GM19238 (cell line): ENCODE data around the gene SLC10A7.
A peak's percentile ranks its signal among the peaks of the same experiment; 100 is the strongest.

ENCODE experiments used
- DNase-seq: peaks from one replicate; pipeline ENCODE4 v3.0.0; 2011; ENCODE audit warnings: low spot score; ENCODE audit not compliant: insufficient read length

Gene SLC10A7

DNA sequence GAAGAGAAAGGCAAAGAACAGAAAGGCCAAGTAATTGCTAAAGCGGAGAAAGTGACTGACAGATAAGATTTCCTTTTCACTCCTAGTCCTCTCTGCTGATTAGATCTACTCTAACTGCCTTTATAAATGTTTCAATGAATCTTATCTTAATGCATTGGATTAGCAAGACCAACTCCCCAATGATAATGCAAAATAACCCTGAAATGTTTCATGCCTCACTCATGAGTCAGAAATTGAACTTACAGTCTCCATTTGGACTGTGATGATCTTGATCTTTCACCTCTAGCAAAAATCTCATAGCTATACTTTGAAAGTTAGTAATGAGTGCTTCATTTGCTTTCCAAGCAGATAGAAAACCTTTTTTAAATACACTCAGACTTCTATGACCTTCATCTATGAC is 26.5 kb downstream of the SLC10A7 start:
- DNase-seq, result no peak

DNA sequence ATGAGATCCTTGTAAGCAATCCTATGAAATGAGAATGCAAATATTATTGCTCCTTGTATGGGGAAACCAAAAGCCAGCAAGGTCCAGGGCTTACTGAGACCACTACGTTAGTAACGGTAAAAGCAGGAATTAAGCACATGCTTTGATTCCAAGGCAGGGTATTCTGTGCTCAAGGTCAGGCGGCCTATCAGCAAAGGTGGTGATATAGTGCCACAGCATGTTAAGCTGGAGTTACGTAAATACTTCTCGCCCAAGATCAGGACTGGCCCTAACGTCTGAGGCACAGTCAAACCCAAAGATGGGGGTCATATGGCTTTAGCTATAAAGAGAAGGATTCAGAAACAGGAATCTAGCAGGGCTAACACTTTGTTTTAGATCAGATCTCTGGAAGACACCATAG is 27.6 kb downstream of the SLC10A7 start:
- no peak for DNase-seq

DNA sequence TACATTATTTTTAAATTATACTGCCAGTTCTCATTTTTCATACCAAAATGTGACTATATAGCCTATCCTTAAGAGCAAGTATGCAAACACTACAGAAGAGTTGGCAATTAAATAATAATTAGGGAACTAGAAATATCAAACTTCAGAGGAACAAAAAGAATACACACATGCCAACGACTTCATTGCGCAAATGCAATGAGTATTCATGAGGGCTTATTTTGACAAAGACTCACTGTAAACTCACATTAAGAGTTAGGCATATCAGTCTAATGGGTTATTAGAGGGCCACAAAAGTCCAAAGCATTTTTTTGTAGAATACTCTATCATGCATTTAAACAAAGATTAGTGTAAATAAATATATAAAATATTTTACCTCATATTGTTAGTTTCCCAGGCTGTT is 31.6 kb downstream of the SLC10A7 start:
- DNase-seq, result no peak

DNA sequence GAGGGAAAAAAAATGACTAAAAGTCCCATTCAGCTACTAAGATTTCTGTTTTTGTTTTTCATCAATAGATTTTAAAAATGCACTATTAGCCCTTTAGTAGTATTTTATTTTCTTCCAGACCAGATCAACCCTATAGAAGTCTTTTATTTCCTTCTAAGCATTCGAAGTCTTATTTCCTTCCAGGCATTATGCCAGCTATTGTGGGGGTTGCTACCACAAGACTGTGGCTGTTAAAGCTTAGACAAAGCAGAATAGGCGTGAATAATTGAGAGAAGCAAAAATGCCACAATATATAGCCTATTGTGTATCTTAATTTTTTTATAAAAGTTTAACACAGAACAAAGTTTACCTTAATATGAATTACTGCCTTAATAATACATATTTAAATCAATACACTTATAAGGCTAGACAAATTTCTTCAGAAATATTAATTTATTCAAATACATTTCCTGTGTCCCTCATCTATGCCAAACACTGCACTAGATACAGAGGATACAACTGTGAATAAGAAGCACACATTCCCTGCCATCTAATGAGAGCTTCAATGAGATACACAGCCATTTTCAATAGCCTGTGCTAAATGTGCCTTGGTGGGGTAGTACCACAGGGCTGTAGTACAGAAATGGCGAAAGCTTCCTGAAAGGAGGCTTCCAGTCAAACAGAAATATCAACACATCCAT is 33.1 kb downstream of the SLC10A7 start:
- no peak for DNase-seq

DNA sequence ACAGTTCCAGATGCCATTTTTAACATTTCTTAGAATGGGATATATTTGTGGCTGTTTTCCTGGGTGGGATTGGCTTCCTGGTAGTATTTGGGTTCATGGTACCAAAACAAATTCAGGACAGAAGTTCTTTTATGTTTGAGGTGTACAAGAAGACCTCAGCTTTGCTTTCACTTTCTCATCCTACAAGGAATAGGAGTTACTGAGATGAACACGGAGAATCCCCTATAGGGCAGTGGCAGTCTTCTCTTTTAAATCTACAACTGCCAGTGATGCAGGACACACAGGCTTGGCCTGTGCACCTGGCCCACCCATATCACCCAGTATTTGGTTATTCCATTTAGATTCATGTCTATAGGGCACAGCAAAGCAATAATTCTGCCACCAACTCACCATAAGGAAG is 35.2 kb downstream of the SLC10A7 start:
- DNase-seq, result peak; percentile 3

DNA sequence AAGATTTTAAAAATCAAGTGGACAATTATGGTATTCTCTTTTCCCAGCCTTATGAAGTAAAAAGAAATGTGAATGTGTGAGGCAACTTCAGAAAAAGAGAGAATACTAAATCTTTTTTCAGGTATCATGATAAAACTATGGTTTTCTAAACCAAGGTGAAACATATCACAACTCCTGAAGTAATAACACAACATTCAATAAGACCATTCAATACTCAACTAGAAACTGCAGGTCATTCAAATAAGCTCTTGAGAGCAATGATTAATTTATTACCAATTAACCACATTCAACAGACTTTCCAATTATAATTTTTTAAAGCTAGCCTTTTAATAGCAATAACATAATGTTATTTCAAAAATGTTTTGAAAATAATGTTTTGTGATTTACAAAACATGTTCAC is 35.8 kb downstream of the SLC10A7 start:
- no peak for DNase-seq

DNA sequence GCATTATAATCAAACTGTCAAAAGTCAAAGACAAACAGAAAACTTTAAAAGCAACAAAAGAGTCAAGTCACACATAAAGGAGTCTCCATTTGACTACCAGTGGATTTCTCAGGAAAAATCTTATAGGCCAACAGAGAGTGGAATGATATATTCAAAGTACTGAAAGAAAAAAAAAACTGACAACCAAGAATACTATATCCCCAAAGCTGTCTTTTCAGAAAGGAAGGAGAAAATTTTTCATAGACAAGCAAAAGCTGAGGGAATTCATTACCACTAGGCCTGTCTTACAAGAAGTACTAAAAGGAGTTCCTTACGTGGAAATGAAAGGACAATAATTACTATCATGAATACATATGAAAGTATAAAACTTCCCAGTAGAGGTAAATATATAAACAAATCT is 39.0 kb downstream of the SLC10A7 start:
- no peak for DNase-seq

DNA sequence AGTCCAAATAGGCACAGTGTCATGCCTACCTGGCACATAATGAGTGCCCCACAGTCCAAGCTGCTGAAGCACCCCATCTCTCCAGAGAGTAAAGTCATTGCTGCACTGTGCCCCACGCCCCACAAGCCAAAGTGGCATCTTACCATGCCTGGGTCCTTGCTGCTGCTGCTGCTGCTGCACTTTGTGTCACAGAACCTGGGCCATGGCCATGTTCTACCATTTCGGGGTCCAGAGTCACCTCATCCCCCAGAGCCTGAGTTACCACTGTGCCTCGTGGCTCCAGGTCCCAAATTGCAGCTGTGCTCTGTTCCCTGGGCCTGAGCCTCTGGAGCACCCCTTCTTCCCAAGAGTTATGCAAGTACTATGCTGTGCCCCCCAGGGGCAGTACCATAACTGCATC is 40.5 kb downstream of the SLC10A7 start:
- DNase-seq, result no peak

DNA sequence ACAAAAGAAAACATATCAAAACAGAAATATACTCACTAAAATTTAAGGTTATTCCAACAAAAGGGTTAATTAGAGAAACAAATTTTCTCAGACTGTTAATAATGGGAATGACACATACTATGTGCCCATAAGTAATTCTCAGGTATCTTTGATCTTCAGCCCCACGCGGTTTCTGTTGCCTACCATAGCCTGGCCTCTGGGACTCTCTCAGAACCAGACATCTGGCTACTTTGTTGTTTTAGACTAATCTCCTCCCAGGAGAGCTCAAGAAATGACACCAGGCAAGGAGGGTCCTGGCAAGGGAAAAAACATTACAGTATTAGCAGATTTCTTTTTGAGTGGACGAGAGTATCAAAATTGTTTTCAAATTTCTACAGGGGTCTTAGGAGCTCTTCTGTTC is 43.7 kb downstream of the SLC10A7 start:
- DNase-seq, result no peak

DNA sequence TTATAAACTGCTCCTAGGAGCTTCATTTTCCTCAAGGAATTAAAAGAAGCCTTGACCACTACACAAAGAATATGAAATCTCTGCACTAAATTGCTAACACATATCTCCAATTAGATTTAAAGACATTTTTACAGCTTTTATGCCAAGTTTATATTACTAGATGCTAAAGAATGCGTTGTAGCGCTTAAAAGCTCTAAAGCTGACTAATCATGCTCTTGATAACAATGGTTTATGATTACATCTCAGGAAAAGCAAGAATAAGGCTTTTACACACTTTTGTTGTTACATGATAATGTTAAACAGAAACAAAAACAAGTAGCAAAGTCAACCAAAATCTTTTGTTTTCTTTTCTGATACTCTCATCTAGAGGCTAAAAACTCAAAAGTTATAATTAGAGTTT is 44.7 kb downstream of the SLC10A7 start:
- DNase-seq, result no peak

DNA sequence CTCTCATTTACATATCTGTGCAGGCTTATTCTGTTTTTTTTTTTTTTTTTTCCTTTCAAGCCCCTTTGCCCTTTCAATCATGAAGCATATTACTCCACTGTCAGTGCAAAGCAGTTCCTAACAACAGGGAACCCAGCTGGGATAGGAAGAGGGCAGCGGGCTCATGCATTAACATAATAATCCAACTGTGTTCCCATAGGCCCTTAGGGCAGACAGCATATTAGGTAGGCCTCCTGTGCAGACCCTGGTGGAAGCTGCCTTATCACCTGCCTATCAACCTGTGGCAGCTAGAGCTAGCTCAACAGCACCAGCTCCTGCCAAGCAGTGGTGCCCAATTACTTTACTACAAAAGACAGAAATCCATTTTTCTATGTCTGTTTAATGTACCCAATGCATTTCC is 49.3 kb downstream of the SLC10A7 start:
- DNase-seq, result no peak

DNA sequence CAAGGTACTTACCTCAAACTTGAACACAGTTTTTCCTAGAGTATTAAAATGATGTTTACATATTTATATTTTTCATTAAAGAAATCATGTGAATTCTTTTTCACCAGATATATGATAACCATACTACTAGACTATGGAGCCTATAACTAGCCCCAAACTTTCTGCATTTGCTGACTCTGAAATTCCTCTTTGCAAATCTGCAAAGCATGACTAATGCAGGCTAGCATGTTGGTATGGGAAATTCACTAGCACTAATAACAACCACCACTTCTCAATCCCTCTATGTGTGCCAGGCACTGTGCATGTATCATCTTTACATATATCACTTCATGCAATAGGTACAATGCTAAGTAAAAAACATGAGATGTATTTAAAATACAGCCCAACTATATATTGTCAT is 51.1 kb downstream of the SLC10A7 start:
- DNase-seq, result no peak

DNA sequence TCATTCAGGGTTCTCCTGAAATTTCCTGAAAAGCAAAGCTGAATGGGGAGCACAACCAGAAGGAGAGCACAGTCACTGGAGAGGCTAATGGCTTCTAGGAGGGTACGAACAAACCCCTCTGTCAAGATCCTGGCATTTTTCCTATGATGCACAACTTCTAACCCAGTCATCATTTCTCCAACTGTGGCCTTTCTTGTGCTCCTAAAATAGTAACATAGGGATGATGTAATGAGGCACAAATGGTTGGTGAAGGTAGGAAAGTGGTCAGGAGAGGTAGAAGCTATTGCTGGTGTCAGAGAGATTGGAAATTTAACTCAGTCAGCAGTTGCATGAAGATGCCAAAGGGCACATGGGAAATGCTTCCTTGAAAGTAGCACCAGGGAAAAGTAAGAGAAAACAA is 52.7 kb downstream of the SLC10A7 start:
- no peak for DNase-seq

DNA sequence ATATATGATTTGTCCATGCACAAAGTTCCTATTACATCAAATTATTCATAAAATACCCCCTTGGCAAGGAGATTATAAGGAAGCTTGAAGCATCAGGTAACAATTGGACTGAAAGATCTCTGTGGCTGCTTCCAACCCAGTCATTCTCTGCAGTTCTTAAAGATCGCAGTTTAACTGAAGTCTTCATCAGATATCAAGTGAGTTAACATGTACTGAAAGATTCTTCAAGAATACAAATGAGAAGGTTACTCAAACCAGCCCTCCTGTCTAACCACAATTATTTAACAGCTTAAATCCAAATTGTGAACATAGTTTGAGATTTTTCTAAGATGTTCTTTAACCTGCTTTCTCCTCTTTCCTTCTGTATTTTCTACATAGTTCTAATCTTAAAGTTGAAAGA is 56.1 kb downstream of the SLC10A7 start:
- no peak for DNase-seq

DNA sequence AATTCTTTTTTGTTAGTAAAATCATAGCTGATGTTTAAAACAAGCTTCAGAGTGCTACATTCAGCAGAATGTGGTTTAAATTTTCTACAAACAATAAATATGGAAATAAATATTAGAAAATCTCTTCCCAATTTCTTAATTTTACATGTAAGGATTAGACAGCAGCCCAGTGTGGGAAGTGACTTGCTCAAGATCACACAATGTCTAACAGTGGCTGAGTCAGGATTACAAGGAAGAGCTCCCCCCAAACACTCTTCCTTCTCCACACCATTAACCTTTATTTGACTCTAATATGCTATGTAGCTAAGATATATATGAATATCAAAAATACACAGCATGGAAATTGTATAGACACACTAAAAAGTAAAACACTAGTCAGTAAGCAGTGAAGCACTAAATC is 59.5 kb downstream of the SLC10A7 start:
- no peak for DNase-seq

DNA sequence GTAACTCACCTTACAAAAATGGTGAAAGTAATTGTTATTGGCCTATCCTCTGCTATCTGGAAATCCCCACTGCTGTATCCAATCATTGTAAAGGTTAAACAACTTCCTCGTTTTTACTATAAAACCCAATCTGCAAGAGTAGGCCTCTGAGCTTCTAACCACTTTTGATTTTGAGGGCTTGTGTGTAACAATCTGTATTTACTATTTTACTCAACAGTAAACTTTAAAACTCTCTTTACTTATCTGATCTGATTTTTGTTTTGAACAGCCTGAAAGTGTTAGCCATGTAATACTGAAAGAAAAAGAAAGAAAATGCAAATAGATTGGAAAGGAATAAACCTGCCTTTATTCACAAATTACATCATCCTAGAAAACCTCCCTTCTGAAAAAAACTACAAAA is 63.1 kb downstream of the SLC10A7 start:
- no peak for DNase-seq

DNA sequence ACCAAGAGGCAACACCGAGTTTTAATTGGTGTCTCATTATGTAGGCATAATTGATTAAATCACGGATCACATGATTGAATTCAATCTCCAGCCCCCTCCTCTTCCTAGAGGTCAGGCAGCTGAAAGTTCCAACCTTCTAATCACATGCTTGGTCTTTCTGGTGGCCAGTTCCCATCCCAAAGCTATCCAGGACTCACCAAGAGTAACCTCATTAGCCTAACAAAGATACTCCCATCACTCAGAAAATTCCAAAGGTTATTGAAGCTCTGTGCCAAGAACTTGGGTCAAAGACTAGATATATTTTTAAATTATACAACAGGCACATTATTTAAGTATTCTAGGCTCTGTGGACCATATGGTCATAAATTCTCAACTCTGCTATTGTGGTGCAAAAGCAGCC is 65.1 kb downstream of the SLC10A7 start:
- DNase-seq, result no peak

DNA sequence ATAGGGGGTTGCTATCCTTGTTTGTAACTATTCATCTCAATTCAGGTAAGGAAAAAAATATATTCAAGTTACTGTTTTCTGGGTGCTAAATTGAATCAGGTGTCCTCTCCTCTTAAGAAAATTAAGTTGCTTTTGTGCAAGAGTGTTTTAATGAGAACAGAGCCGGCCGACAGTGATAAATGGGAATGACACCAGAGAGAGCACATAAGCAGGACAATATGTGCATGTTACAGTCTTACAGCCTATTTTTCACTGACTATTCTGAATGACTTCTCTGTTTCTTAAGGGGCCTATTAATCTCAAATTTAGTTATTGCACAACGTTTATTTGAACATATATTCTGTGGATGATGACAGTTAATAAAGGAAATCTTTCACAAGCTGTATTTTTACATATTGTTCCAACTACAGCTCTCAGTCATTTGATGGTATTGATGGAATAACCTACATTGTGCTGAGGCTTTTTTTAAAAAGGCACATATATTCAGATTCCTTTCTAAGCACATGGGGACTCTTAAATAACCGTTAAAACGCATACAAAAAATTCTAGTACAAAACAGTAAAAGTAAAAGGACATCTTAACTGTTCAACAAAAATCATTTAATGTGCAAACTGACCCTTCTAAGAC is 68.4 kb downstream of the SLC10A7 start:
- no peak for DNase-seq

DNA sequence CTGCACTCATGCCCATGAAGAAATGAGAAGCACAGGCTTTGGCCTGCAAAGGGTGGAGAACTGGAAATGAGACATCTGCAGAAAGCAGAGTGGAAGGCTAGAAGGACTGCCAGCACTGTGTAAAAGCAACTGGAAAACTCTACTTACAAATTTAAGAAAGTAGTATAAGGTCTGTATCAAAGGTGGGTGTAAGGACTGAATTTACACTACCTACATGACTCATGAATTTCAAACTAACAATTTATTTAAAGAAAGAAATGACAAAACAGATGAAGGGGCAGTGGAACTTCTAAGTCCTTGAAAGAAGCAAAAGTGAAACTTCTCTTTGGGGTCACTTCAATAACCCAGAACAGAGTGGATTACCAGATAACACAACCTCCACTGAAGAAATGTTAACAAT is 71.2 kb downstream of the SLC10A7 start:
- peak; percentile 5 for DNase-seq

DNA sequence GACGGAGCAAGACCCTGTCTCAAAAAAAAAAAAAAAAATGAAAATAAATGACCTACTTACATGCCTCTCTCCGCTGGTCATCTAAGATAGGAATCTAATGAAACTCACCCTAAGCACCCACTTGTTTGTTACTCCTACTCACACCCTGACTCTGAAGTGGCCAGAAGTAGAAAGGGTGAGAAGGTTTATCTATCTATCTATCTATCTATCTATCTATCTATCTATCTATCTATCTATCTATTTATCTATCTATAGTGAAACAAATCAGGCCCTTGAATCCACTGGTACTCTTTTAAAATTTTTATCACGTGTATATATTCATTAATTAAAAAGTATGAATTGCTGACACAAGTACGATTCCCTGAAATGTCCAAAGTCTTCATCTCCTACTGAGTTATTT is 75.2 kb downstream of the SLC10A7 start:
- no peak for DNase-seq

DNA sequence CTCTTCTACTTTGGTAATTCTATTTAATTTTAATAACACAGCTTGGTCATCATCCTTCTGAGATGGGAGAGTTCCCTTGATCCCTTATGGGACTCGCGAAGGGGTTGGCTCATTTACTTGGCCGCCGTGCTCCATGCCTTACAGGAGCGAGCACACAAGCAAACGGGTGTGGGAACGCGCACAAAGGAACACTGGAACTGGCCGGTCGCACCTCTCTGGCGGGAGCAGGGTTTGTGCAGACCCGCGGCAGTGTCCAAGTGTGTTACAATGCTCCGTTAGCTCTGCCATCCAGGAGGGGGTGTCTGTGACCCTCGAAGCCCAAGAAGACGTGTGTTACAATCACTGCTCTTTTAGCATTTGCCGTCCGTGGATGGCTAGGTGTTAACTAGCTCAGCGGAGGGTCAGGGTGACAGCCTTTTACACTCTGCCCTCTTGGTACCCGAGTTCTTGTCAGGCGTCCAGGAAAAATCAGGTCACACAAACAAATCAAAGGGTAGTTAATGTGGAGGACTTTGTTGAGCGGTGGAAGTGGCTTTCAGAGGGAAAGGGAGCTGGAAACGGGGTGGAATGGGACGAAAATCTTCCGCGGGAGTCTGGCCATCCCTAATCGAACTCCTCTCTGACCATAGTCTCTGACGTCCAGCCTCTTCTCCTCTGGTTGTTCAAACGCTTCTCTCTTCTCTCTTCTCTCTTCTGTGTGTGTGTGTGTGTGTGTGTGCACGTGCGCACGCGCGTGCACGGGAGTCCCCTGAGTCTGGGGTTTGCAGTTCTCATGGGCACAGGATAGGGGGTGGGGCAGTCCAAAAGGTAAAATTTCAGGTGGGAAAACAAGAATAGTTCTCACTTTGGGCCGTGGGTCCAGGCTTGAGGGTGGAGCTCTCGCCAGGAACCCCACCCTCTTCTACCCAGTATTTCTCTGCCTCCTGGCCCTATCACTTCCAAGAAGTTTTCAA is 76.3 kb downstream of the SLC10A7 start:
- no peak for DNase-seq

DNA sequence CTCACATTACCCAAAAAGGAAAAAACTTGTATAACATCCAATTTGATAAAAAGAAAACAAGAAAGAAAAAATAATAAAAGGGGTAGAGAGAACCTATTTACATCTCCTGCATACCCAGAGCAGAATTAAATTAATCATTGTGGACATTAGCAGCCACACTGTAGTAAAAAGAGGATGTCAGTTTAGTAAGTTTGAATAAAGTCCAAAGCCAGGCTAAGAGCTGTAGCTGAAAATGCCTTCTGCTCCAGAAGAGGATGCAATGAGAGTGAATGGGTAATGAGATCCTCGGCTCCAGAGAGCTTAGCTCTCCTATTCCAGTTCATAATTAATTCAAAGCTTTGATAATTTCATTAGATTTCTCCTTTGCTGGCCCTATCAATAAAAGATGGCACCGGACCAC is 78.2 kb downstream of the SLC10A7 start:
- no peak for DNase-seq
